ENCODE results near the gene IGSF5.

The IGSF5 gene

GRCh38 chr21:39837861-39838359 is 92.9 kb downstream of the IGSF5 start:
- DNase-seq: no peak

GRCh38 chr21:39840373-39841097 is 95.6 kb downstream of the IGSF5 start:
- DNase-seq: no peak

- DNase-seq: no peak
Measured at GRCh38 chr21:39842741-39843459, 97.9 kb downstream of the IGSF5 start.

- DNase-seq: no peak
Measured at GRCh38 chr21:39843483-39843882, 98.5 kb downstream of the IGSF5 start.

- no peak for DNase-seq
Measured at GRCh38 chr21:39843916-39844315, 98.9 kb downstream of the IGSF5 start.

GRCh38 chr21:39845571-39846130 is 100.7 kb downstream of the IGSF5 start:
- DNase-seq: no peak

- DNase-seq: no peak
Measured at GRCh38 chr21:39847877-39848276, 102.9 kb downstream of the IGSF5 start.

GRCh38 chr21:39849014-39849655 is 104.2 kb downstream of the IGSF5 start:
- DNase-seq: no peak

- no peak for DNase-seq
Measured at GRCh38 chr21:39850333-39850732, 105.3 kb downstream of the IGSF5 start.

- DNase-seq: no peak
Measured at GRCh38 chr21:39851002-39851618, 106.1 kb downstream of the IGSF5 start.
